HCT116 (cell line): Measurements from ENCODE around the gene IPO11. TPM values are rescaled to one million over a fixed set of nuclear protein-coding genes. Genes with fewer than 3 reads are reported as not detected.

Source experiments
- ATAC-seq: fragments of 200-7000 bp; cut with Tn5 transposase; 2 replicates; pipeline ENCODE4 v1.9.1; 2020; ENCODE audit warnings: mild to moderate bottlenecking, moderate library complexity
- BruUV-seq: library from RNA; stranded (reverse); fragments of 400-500 nt; replicated peaks from 2 replicates; lab custom pipeline; 2021; lab: Mats Ljungman, UMichigan
- CTCF ChIA-PET: fragments of 300-600 bp; sonication (Branson Sonifier 250); formaldehyde crosslinking; loops from one replicate; lab custom pipeline; 2021; ENCODE audit warnings: antibody characterized with exemption; lab: Charles Lee
- POLR2A ChIA-PET: fragments of 300-600, 350-600 bp; sonication (Branson Sonifier 250); formaldehyde crosslinking; loops from one replicate; lab custom pipeline; 2021; ENCODE audit warnings: antibody characterized with exemption; lab: Charles Lee
- RAD21 ChIA-PET, 2 experiments: fragments of 300-600 bp; sonication (Branson Sonifier 250); formaldehyde crosslinking; loops; one replicate each; lab custom pipeline; 2023; ENCODE audit warnings: low total read pairs in 2 of 2; ENCODE audit not compliant: uncharacterized antibody in 2 of 2, unreplicated experiment in 2 of 2, low non-redundant PET in 1 of 2; lab: Charles Lee
- DNase-seq: peaks from one replicate; pipeline ENCODE4 v3.0.0-alpha.2; 2010; ENCODE audit warnings: low read depth, low spot score
- H2AFZ ChIP-seq: fragments of 200-600 bp; shearing (Covaris generic), sonication (generic); 2 replicates; pipeline ENCODE4 v1.6.1; 2017; ENCODE audit warnings: low read depth, mixed run types, mixed read lengths, antibody characterized with exemption, low read length; ENCODE audit not compliant: poor library complexity, severe bottlenecking
- H3K27ac ChIP-seq: 2 replicates; pipeline ENCODE4 v1.5.1; 2012; ENCODE audit warnings: low read depth, low read length
- H3K27me3 ChIP-seq: fragments of 200-600 bp; sonication (generic); 2 replicates; pipeline ENCODE4 v1.6.1; 2016; ENCODE audit warnings: mixed run types, low read length, mixed read lengths; ENCODE audit not compliant: insufficient read depth
- H3K36me3 ChIP-seq, 2 experiments: fragments of 200-500 bp in 1 of 2; fragments of 200-600 bp in 1 of 2; sonication (Bioruptor generic) in 1 of 2; sonication (generic) in 1 of 2; 2 replicates each; pipeline versions ENCODE4 v1.5.1 to v1.6.1; 2014 to 2016; ENCODE audit warnings: low read length in 2 of 2, inconsistent platforms in 1 of 2, mixed read lengths in 1 of 2, mixed run types in 1 of 2; ENCODE audit not compliant: insufficient read depth in 2 of 2, control insufficient read depth in 1 of 2
- H3K4me1 ChIP-seq, 2 experiments: fragments of 200-600 bp in 1 of 2; sonication (generic) in 1 of 2; 2 replicates each; pipeline versions ENCODE4 v1.5.1 to v1.6.1; 2012 to 2017; ENCODE audit warnings: low read length in 2 of 2, inconsistent platforms in 1 of 2, mild to moderate bottlenecking in 1 of 2, mixed read lengths in 1 of 2, mixed run types in 1 of 2, moderate library complexity in 1 of 2; ENCODE audit not compliant: insufficient read depth in 2 of 2, control insufficient read depth in 1 of 2
- H3K4me2 ChIP-seq: fragments of 200-600 bp; sonication (generic); 2 replicates; pipeline ENCODE4 v1.6.1; 2017; ENCODE audit warnings: mixed run types, low read length, mixed read lengths
- H3K4me3 ChIP-seq, 2 experiments: fragments of 200-600 bp in 1 of 2; sonication (generic) in 1 of 2; replicated peaks in 1 of 2; 2 replicates each; pipeline ENCODE4 v1.5.1; 2011 to 2016; ENCODE audit warnings: low read length in 2 of 2, control low read depth in 1 of 2, low read depth in 1 of 2, mild to moderate bottlenecking in 1 of 2, mixed read lengths in 1 of 2, mixed run types in 1 of 2
- H3K79me2 ChIP-seq: fragments of 200-600 bp; sonication (generic); 2 replicates; pipeline ENCODE4 v1.6.1; 2017; ENCODE audit warnings: mild to moderate bottlenecking, mixed run types, low read length, moderate library complexity, mixed read lengths; ENCODE audit not compliant: insufficient read depth
- H3K9ac ChIP-seq: fragments of 200-600 bp; sonication (generic); 2 replicates; pipeline ENCODE4 v1.6.1; 2016; ENCODE audit warnings: low read length, mixed read lengths
- H3K9me2 ChIP-seq: fragments of 200-600 bp; sonication (generic), shearing (Covaris generic); 2 replicates; pipeline ENCODE4 v1.6.1; 2017; ENCODE audit warnings: mixed run types, mild to moderate bottlenecking, moderate library complexity; ENCODE audit not compliant: insufficient read depth
- H3K9me3 ChIP-seq, 2 experiments: fragments of 200-500 bp in 1 of 2; fragments of 200-600 bp in 1 of 2; sonication (Bioruptor generic) in 1 of 2; sonication (generic) in 1 of 2; 2 replicates each; pipeline ENCODE4 v1.6.1; 2014 to 2017; ENCODE audit warnings: low read length in 2 of 2, mixed read lengths in 2 of 2, inconsistent platforms in 1 of 2, low read depth in 1 of 2, mild to moderate bottlenecking in 1 of 2, mixed run types in 1 of 2, moderate library complexity in 1 of 2; ENCODE audit not compliant: control insufficient read depth in 1 of 2, insufficient read depth in 1 of 2
- H4K20me1 ChIP-seq: fragments of 200-600 bp; sonication (generic), shearing (Covaris generic); 2 replicates; pipeline ENCODE4 v1.6.1; 2017; ENCODE audit warnings: mixed run types, mild to moderate bottlenecking, moderate library complexity; ENCODE audit not compliant: insufficient read depth
- ATF3 ChIP-seq: IDR thresholded peaks from 2 replicates; pipeline ENCODE4 v1.6.1; 2012
- CEBPB ChIP-seq: IDR thresholded peaks from 2 replicates; pipeline ENCODE4 v1.6.1; 2012; ENCODE audit warnings: low read depth
- CTCF ChIP-seq, 3 experiments: fragments of 200-600 bp in 1 of 3; sonication (generic) in 1 of 3; IDR thresholded peaks in 2 of 3; conservative IDR thresholded peaks in 1 of 3; 2 replicates each; pipeline ENCODE4 v1.5.1; 2012 to 2017; ENCODE audit warnings: low read depth in 2 of 3, low read length in 2 of 3, antibody characterized with exemption in 1 of 3, borderline replicate concordance in 1 of 3, control low read depth in 1 of 3, mild to moderate bottlenecking in 1 of 3, mixed read lengths in 1 of 3, mixed run types in 1 of 3, moderate library complexity in 1 of 3; ENCODE audit not compliant: insufficient read depth in 1 of 3
- EZH2 ChIP-seq: fragments of 200-600 bp; sonication (generic); IDR thresholded peaks from 2 replicates; pipeline ENCODE4 v1.6.1; 2017; ENCODE audit warnings: antibody characterized with exemption, mixed run types
- RAD21 ChIP-seq: IDR thresholded peaks from 2 replicates; pipeline ENCODE4 v1.6.1; 2012; ENCODE audit warnings: low read depth, mild to moderate bottlenecking
- SP1 ChIP-seq: IDR thresholded peaks from 2 replicates; pipeline ENCODE4 v1.6.1; 2012; ENCODE audit warnings: low read depth
- SRF ChIP-seq: IDR thresholded peaks from 2 replicates; pipeline ENCODE4 v1.6.1; 2012; ENCODE audit warnings: low read depth
- TCF7L2 ChIP-seq: IDR thresholded peaks from 2 replicates; pipeline ENCODE4 v1.7.0; 2011; ENCODE audit warnings: borderline replicate concordance, inconsistent platforms; ENCODE audit not compliant: insufficient read depth, insufficient read length; ENCODE audit errors: extremely low read depth
- ZBTB33 ChIP-seq: IDR thresholded peaks from 2 replicates; pipeline ENCODE4 v1.6.1; 2011; ENCODE audit warnings: mild to moderate bottlenecking, low read length, moderate library complexity; ENCODE audit not compliant: insufficient replicate concordance; ENCODE audit errors: extremely low read depth
- ZFX ChIP-seq: fragments of 450-650 bp; IDR thresholded peaks from 2 replicates; pipeline ENCODE4 v1.6.1; 2017
- intact Hi-C: fragments of 100-400 bp; cut with micrococcal nuclease; formaldehyde crosslinking; loops from 2 replicates; pipeline ENCODE4 v1.10.0; 2022
- total RNA-seq: library from RNA; stranded (reverse); gene quantifications from one replicate; pipeline ENCODE4 v1.2.1, GENCODE V29; 2021; ENCODE audit not compliant: unreplicated experiment

IPO11 gene
- total RNA-seq, 1 experiment from 2014 or later, result 55.1 TPM

- no peak overlapping the region for H2AFZ ChIP-seq
- H3K36me3 ChIP-seq, result no peaks in the 10 kb centered on the region; a peak in 1 of 4 replicates
- peaks cover 9 to 12% of the 10 kb centered on the region in 2 experiments; a peak in 2 of 4 replicates for H3K4me1 ChIP-seq
- DNase-seq (no peak), ATAC-seq (no peak)
- H4K20me1 ChIP-seq, result no peaks in the 10 kb centered on the region
- no peak overlapping the region for H3K9ac ChIP-seq
- intact Hi-C loops, result no loop called here
- no peak overlapping the region for H3K4me3 ChIP-seq
- no peaks in the 10 kb centered on the region for H3K79me2 ChIP-seq
- no TSS peak for BruUV-seq
- no peak overlapping the region for H3K4me2 ChIP-seq
- TF ChIP-seq SRF, result no peak
- TF ChIP-seq RAD21, result no peak
- no peak for TF ChIP-seq CTCF (IDR thresholded peaks at IDR 0.05 in 2 of 3, conservative IDR thresholded peaks at IDR 0.05 in 1 of 3; ENCODE audit: borderline replicate concordance in 1 of 3, insufficient read depth in 1 of 3, low read depth in 2 of 3, low read length in 2 of 3)
- no peak for TF ChIP-seq EZH2
- no peak for TF ChIP-seq CEBPB
- no peak for TF ChIP-seq SP1
- no peak for TF ChIP-seq ZFX
- no peak for TF ChIP-seq ATF3
- no peak for TF ChIP-seq ZBTB33
- no peak for TF ChIP-seq TCF7L2
- CTCF ChIA-PET, result no interaction called here
- RAD21 ChIA-PET, result no interaction called here
- no peaks in the 10 kb centered on the region for H3K27me3 ChIP-seq
- no peaks in the 10 kb centered on the region for H3K9me2 ChIP-seq
- H3K27ac ChIP-seq, result no peak overlapping the region
- no peaks in the 10 kb centered on the region for H3K9me3 ChIP-seq
- POLR2A ChIA-PET, result no interaction called here
These were observed 237.0 kb downstream of the IPO11 start for GRCh38 chr5:62649476-62650113.
